Measurements from ENCODE around the gene ENPP6. TPM values are rescaled to one million over a fixed set of nuclear protein-coding genes. Genes with fewer than 3 reads are reported as not detected.

The ENPP6 gene
- polyA plus RNA-seq, 1 donor: 3.2 TPM

- no peak overlapping the region for H3K4me3 ChIP-seq (ENCODE audit: low read length)
- H3K4me1 ChIP-seq (ENCODE audit: control insufficient read depth, insufficient read depth, low read length): no peaks in the 10 kb centered on the region
- H3K9me3 ChIP-seq (ENCODE audit: control insufficient read depth, low read depth, low read length): no peaks in the 10 kb centered on the region
- DNase-seq: peak in 1 of 2 donors; percentile 50
- WGBS (ENCODE audit: insufficient coverage, low lambda C conversion rate): no CpG with 5 or more reads among the region's 5 CpGs
- no peak overlapping the region for H3K27ac ChIP-seq (ENCODE audit: low read length)
- H3K27me3 ChIP-seq (ENCODE audit: control insufficient read depth, insufficient read depth, low read length): no peaks in the 10 kb centered on the region
- no peaks in the 10 kb centered on the region for H3K36me3 ChIP-seq (ENCODE audit: control insufficient read depth, insufficient read depth, low read length)
Observed at GRCh38 chr4:184104419-184105101, 113.1 kb downstream of the ENPP6 start.

GRCh38 chr4:184103527-184104264 lies 114.0 kb downstream of the ENPP6 start:
- Histone ChIP-seq H3K4me3 (ENCODE audit: low read length) (no peak overlapping the region), H3K4me1 (ENCODE audit: control insufficient read depth, insufficient read depth, low read length) (no peaks in the 10 kb centered on the region), H3K36me3 (ENCODE audit: control insufficient read depth, insufficient read depth, low read length) (no peaks in the 10 kb centered on the region), H3K27me3 (ENCODE audit: control insufficient read depth, insufficient read depth, low read length) (no peaks in the 10 kb centered on the region), H3K9me3 (ENCODE audit: control insufficient read depth, low read depth, low read length) (no peaks in the 10 kb centered on the region), H3K27ac (ENCODE audit: low read length) (no peak overlapping the region)
- no peak for DNase-seq
- WGBS (ENCODE audit: insufficient coverage, low lambda C conversion rate): no CpG with 5 or more reads among the region's 16 CpGs

DNA sequence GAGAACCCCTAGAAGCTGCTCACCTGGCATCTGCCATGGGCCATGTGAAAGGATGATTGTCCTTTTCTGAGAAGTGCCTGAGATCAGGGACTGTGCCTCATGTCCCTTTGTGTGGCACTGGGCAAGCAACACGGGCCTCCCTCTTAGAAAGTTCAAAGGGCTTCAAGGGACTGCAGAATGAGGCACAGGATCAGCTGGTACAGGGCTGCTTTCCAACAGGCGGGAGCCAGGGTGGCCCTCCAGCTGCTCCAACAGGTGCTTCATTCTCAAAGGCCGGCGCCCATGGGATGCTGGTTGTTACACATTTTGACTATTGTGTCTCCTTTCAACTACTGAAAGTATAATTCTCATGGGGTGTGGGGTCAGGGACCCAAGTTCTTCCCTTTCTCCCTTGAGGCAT lies 114.7 kb downstream of the ENPP6 start:
- DNase-seq: no peak
- no peaks in the 10 kb centered on the region for H3K27me3 ChIP-seq (ENCODE audit: control insufficient read depth, insufficient read depth, low read length)
- no CpG with 5 or more reads among the region's 4 CpGs for WGBS (ENCODE audit: insufficient coverage, low lambda C conversion rate)
- H3K4me1 ChIP-seq (ENCODE audit: control insufficient read depth, insufficient read depth, low read length): no peaks in the 10 kb centered on the region
- H3K9me3 ChIP-seq (ENCODE audit: control insufficient read depth, low read depth, low read length): no peaks in the 10 kb centered on the region
- H3K36me3 ChIP-seq (ENCODE audit: control insufficient read depth, insufficient read depth, low read length): no peaks in the 10 kb centered on the region
- no peak overlapping the region for H3K27ac ChIP-seq (ENCODE audit: low read length)
- no peak overlapping the region for H3K4me3 ChIP-seq (ENCODE audit: low read length)

- Histone ChIP-seq H3K4me3 (ENCODE audit: low read length) (no peak overlapping the region), H3K4me1 (ENCODE audit: control insufficient read depth, insufficient read depth, low read length) (no peaks in the 10 kb centered on the region), H3K27ac (ENCODE audit: low read length) (no peak overlapping the region), H3K27me3 (ENCODE audit: control insufficient read depth, insufficient read depth, low read length) (peaks cover under 1% of the 10 kb centered on the region), H3K9me3 (ENCODE audit: control insufficient read depth, low read depth, low read length) (no peaks in the 10 kb centered on the region), H3K36me3 (ENCODE audit: control insufficient read depth, insufficient read depth, low read length) (no peaks in the 10 kb centered on the region)
- DNase-seq: no peak
- no CpG with 5 or more reads among the region's 10 CpGs for WGBS (ENCODE audit: insufficient coverage, low lambda C conversion rate)
Observed at GRCh38 chr4:184102488-184102887, 115.2 kb downstream of the ENPP6 start.

GRCh38 chr4:184101711-184102110 lies 116.0 kb downstream of the ENPP6 start:
- H3K4me1 ChIP-seq (ENCODE audit: control insufficient read depth, insufficient read depth, low read length): no peaks in the 10 kb centered on the region
- WGBS (ENCODE audit: insufficient coverage, low lambda C conversion rate): no CpG with 5 or more reads among the region's 11 CpGs
- H3K9me3 ChIP-seq (ENCODE audit: control insufficient read depth, low read depth, low read length): no peaks in the 10 kb centered on the region
- no peaks in the 10 kb centered on the region for H3K36me3 ChIP-seq (ENCODE audit: control insufficient read depth, insufficient read depth, low read length)
- H3K4me3 ChIP-seq (ENCODE audit: low read length): no peak overlapping the region
- peaks cover 6% of the 10 kb centered on the region for H3K27me3 ChIP-seq (ENCODE audit: control insufficient read depth, insufficient read depth, low read length)
- no peak for DNase-seq
- H3K27ac ChIP-seq (ENCODE audit: low read length): no peak overlapping the region

DNA sequence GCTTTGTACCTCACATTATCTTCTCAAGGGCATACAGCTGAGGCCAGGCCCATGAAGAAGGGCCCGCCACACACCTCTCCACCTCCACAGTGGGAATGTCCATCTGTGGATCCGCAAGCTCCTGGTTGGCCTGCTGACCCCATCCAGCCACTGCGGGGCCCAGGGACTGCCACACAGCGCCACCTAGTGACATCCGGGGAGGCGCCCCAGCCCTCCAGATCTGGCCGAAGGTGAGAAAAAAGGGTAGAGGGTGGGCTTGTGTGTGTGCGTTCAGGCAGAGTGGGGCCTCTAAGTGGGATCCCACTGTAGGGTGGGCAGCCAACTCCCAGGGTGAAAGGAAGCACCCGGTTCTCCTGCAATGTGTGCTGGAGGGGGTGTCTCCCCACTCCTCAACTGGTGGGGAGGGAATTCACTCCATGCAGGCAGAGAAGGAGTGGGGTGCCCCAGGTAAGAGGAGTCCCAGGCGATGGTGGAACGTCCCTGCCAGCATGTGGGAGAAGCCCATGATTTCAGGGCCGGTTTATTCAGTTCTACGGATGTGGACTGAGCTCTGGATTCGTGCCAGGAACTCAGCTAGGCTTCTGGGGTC lies 117.3 kb downstream of the ENPP6 start:
- no peaks in the 10 kb centered on the region for H3K9me3 ChIP-seq (ENCODE audit: control insufficient read depth, low read depth, low read length)
- DNase-seq: peak in 1 of 2 donors; percentile 13
- no peaks in the 10 kb centered on the region for H3K36me3 ChIP-seq (ENCODE audit: control insufficient read depth, insufficient read depth, low read length)
- WGBS (ENCODE audit: insufficient coverage, low lambda C conversion rate): no CpG with 5 or more reads among the region's 14 CpGs
- H3K27ac ChIP-seq (ENCODE audit: low read length): no peak overlapping the region
- no peaks in the 10 kb centered on the region for H3K4me1 ChIP-seq (ENCODE audit: control insufficient read depth, insufficient read depth, low read length)
- no peak overlapping the region for H3K4me3 ChIP-seq (ENCODE audit: low read length)
- H3K27me3 ChIP-seq (ENCODE audit: control insufficient read depth, insufficient read depth, low read length): peaks cover 8% of the 10 kb centered on the region

DNA sequence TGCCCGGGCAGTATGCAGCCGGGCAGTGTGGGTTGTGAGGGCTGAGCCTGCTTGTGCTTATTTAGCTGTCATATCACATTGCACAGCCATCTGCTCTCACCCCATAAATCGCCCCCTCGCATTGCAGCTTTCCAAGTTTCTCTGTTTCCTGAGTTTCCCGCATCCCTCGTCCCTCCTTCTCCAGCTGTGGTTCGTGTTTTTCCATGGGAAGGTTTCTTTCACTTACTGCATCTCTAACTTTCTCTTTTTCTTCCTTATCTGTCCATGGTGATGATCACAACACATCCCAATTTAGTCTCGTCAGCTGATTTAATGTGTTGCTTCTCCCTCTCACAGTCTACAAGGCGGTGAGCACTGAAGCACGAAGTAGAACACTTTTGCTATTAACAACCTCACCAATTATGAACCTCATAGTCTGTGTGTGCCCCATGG lies 118.1 kb downstream of the ENPP6 start:
- H3K27ac ChIP-seq (ENCODE audit: low read length): no peak overlapping the region
- H3K27me3 ChIP-seq (ENCODE audit: control insufficient read depth, insufficient read depth, low read length): peaks cover 11% of the 10 kb centered on the region
- 76% methylated on average over 5 of the region's 10 CpGs for WGBS (ENCODE audit: insufficient coverage, low lambda C conversion rate)
- H3K36me3 ChIP-seq (ENCODE audit: control insufficient read depth, insufficient read depth, low read length): no peaks in the 10 kb centered on the region
- no peak overlapping the region for H3K4me3 ChIP-seq (ENCODE audit: low read length)
- H3K4me1 ChIP-seq (ENCODE audit: control insufficient read depth, insufficient read depth, low read length): no peaks in the 10 kb centered on the region
- H3K9me3 ChIP-seq (ENCODE audit: control insufficient read depth, low read depth, low read length): no peaks in the 10 kb centered on the region
- no peak for DNase-seq

GRCh38 chr4:184099000-184099399 lies 118.7 kb downstream of the ENPP6 start:
- no CpG with 5 or more reads among the region's 4 CpGs for WGBS (ENCODE audit: insufficient coverage, low lambda C conversion rate)
- Histone ChIP-seq H3K36me3 (ENCODE audit: control insufficient read depth, insufficient read depth, low read length) (no peaks in the 10 kb centered on the region), H3K9me3 (ENCODE audit: control insufficient read depth, low read depth, low read length) (no peaks in the 10 kb centered on the region), H3K4me1 (ENCODE audit: control insufficient read depth, insufficient read depth, low read length) (no peaks in the 10 kb centered on the region), H3K27ac (ENCODE audit: low read length) (no peak overlapping the region), H3K27me3 (ENCODE audit: control insufficient read depth, insufficient read depth, low read length) (peaks cover 12% of the 10 kb centered on the region), H3K4me3 (ENCODE audit: low read length) (no peak overlapping the region)
- no peak for DNase-seq

GRCh38 chr4:184097815-184098214 lies 119.9 kb downstream of the ENPP6 start:
- H3K9me3 ChIP-seq (ENCODE audit: control insufficient read depth, low read depth, low read length): no peaks in the 10 kb centered on the region
- no peak overlapping the region for H3K4me3 ChIP-seq (ENCODE audit: low read length)
- no peak for DNase-seq
- H3K4me1 ChIP-seq (ENCODE audit: control insufficient read depth, insufficient read depth, low read length): no peaks in the 10 kb centered on the region
- no CpG with 5 or more reads among the region's 13 CpGs for WGBS (ENCODE audit: insufficient coverage, low lambda C conversion rate)
- H3K27me3 ChIP-seq (ENCODE audit: control insufficient read depth, insufficient read depth, low read length): peaks cover 12% of the 10 kb centered on the region
- H3K36me3 ChIP-seq (ENCODE audit: control insufficient read depth, insufficient read depth, low read length): no peaks in the 10 kb centered on the region
- H3K27ac ChIP-seq (ENCODE audit: low read length): no peak overlapping the region

DNA sequence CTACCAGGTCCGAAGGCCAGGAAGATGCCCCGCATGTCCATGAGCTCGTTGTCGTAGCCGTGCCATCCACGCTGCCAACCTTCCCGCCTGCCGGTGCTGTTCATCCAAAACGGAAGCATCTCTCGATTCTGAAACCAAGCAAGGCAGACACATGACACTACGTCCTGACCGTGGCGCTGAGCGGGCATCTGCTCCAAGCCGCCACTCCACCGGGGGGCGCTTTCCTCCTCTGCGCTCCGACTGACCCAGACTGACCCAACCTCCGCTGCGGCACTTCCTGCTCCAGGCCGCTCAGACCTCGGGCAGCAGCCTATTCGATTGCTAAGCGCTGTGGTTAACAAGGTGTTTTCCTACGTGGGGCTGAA lies 120.5 kb downstream of the ENPP6 start:
- DNase-seq: peak in 1 of 2 donors; percentile 19
- Histone ChIP-seq H3K4me1 (ENCODE audit: control insufficient read depth, insufficient read depth, low read length) (no peaks in the 10 kb centered on the region), H3K36me3 (ENCODE audit: control insufficient read depth, insufficient read depth, low read length) (no peaks in the 10 kb centered on the region), H3K27ac (ENCODE audit: low read length) (no peak overlapping the region), H3K9me3 (ENCODE audit: control insufficient read depth, low read depth, low read length) (no peaks in the 10 kb centered on the region), H3K4me3 (ENCODE audit: low read length) (peak overlapping the region; percentile 16), H3K27me3 (ENCODE audit: control insufficient read depth, insufficient read depth, low read length) (peaks cover 12% of the 10 kb centered on the region)
- no CpG with 5 or more reads among the region's 26 CpGs for WGBS (ENCODE audit: insufficient coverage, low lambda C conversion rate)

Measured in large intestine (tissue), 3 donors.